Activated T-cell treated with anti-CD3 and anti-CD28 coated beads, Interleukin-2, amount 50 U/mL, for 24 hours (primary cell): ENCODE results near the gene TEX2.

Source experiments
- DNase-seq: peaks from one replicate; pipeline ENCODE4 v3.0.0-alpha.2; 2020
- H3K27ac Mint-ChIP-seq: 2 replicates; pipeline ENCODE4 v1.8.0; 2020; ENCODE audit warnings: mild to moderate bottlenecking, mixed read lengths
- H3K27me3 Mint-ChIP-seq: 2 replicates; pipeline ENCODE4 v1.8.0; 2020; ENCODE audit warnings: mixed read lengths
- H3K36me3 Mint-ChIP-seq: 2 replicates; pipeline ENCODE4 v1.8.0; 2020; ENCODE audit warnings: low read depth, mixed read lengths
- H3K4me1 Mint-ChIP-seq: 2 replicates; pipeline ENCODE4 v1.8.0; 2020; ENCODE audit warnings: low read depth, mixed read lengths
- H3K4me3 Mint-ChIP-seq: 2 replicates; pipeline ENCODE4 v1.8.0; 2020; ENCODE audit warnings: mild to moderate bottlenecking, moderate library complexity, mixed read lengths
- H3K9me3 Mint-ChIP-seq: 2 replicates; pipeline ENCODE4 v1.8.0; 2020; ENCODE audit warnings: mixed read lengths

TEX2 gene

DNA sequence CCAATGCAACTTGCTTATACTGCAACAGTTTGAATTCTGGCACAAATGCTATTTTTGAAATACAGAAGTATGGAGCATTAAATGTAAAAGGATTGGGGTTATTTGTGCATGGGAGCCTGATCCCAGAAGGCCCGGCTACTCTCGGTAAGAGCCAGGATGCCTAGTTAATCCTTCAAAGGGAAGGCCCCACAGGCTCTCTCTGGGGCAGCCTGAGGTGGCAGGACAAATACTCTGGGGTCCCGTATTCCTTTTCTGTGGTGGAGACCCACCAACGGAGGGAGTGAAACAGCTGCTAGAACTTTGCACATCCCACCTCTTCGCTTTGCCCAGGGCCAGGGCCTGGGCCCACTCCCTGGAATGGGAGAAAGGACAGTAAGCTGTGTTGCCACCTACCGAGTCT, 163.5 kb downstream of the TEX2 start:
- H3K36me3 Mint-ChIP-seq: peaks cover 32% of the 10 kb centered on the region
- H3K9me3 Mint-ChIP-seq: no peaks in the 10 kb centered on the region
- DNase-seq: no peak
- no peak overlapping the region for H3K4me3 Mint-ChIP-seq
- H3K4me1 Mint-ChIP-seq: peaks cover 60% of the 10 kb centered on the region
- no peak overlapping the region for H3K27ac Mint-ChIP-seq
- H3K27me3 Mint-ChIP-seq: no peaks in the 10 kb centered on the region
